Activated CD4-positive, alpha-beta T cell treated with anti-CD3 and anti-CD28 coated beads, Interleukin-2, amount 50 U/mL, for 24 hours (primary cell): Measurements from ENCODE around the gene ADAM23.

Experiments used
- DNase-seq, 2 donors: peaks; one replicate each; pipeline ENCODE4 v3.0.0-alpha.2; 2020; ENCODE audit warnings: low read depth in 1 of 2, low spot score in 1 of 2

The ADAM23 gene

DNA sequence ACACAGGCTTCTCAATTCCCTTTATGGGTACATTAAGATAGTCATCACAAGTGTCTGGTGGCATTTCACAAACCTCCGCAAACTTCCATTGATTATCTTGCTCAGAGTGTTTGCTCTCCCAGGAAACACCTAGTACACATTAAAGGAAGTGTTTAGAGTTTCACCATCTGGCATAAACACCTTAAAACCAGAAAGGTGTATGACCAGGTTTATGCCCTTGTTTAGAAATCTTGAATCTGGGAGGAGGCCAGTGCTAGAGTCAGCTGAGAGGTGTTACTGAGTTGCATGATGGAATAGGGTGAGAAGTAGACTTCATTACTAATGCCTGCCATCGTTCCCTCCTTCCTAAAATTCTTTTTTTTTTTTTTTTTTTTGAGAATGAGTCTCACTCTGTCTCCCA is 120.0 kb downstream of the ADAM23 start:
- no peak for DNase-seq

DNA sequence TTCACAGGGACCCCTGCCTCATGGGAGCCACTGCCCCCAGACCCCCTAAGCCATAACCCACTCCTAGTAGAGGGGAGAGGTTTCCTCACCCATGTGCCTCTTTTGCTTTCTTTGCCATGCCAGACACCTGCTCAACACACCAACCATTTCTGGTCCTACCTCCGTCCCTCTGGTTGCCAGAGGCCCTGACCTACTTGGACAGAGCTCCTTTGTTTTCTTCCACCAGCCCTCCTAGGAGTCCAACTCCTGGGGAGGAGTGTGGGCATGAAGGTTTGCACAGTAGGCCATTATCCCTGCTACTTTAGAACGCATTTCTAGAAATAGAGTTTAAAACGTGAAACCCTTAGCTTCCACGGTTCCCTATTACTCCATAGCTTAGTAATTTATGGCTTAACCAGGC is 122.3 kb downstream of the ADAM23 start:
- DNase-seq, result no peak

DNA sequence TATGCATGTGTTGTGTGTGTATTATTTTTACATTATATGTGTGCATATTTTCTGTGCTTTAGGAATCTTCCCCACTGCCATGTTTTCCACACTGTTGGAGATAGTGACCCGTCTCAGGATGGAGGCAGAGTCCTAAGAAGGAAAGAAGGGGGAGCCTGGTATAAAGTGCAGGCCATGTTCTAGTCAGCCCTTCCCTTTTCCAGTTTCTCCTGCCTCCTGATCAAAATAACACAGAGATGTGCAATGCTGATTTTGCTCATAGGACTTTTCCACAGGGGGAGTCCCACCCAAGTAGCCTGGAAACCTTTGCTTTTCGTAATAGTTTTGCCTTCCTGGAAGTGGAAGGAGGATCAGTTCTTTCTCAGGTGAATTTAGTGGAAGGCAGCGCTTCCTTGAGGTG is 126.1 kb downstream of the ADAM23 start:
- no peak for DNase-seq

GRCh38 chr2:206570199-206570598 is 126.9 kb downstream of the ADAM23 start:
- no peak for DNase-seq

DNA sequence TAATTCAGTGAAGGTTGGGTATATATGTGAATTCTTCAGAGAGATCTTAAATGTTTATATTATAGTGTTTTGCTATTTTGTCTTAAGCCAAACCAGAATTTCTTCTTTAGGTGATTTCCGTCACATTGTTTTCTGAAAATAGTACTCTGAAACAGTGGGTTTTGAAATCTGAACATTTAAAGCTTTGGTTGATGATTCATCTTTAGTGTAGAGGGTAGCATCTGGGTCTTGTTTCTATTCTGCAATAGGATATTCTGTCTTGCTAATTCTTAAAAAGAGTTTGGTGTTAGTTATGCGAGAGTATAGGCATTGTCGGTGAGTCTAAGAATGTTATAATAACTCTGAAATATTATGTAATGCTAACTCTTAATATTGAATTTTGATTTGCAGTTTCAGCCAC is 129.4 kb downstream of the ADAM23 start:
- DNase-seq, result no peak

GRCh38 chr2:206573793-206574192 is 130.5 kb downstream of the ADAM23 start:
- no peak for DNase-seq

- no peak for DNase-seq
Measured at GRCh38 chr2:206584323-206585116, 141.2 kb downstream of the ADAM23 start.

- DNase-seq, result no peak
Measured at GRCh38 chr2:206585335-206585734, 142.0 kb downstream of the ADAM23 start.

DNA sequence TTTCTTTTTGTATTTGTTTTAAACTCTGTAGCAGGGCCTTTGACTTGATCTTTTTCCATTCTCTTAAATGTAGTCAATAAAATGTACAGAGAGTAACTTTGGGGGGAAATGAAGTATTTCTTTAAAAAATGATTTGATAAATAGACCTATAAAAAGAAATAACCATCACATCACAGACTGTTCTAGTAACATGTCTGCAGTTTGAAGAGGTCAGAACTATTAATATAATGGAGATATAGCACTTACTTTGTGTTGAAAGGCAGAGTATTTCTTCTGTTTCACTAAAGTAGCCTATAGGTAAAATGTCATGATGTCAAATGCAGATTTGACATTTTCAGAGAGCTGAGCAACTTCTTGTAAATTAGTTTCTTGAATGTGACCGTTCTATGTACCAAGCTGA is 143.3 kb downstream of the ADAM23 start:
- DNase-seq, result no peak

DNA sequence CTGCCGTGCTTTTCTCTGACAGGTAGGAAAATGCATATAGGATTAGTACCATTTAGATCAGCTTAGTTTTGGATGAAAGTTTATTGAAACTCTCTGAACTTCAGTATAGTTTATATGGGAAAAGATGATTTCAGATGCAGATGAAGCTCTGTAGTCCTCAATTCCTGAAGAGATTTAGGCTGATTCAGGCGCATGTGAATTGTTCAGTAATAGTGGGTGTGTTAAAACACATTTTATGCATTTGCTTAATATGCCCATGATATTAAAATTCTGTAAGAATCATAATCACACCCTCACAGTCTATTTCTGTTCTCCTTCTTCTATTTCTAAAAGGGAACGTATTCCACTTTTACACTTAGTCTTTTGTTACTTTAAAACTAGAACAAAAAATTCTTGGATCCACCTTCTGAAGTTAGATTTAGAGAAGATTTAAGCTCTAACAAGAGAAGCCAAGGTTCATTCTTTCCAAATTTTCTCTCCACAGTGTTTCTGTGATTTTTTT is 154.4 kb downstream of the ADAM23 start:
- DNase-seq, result no peak

DNA sequence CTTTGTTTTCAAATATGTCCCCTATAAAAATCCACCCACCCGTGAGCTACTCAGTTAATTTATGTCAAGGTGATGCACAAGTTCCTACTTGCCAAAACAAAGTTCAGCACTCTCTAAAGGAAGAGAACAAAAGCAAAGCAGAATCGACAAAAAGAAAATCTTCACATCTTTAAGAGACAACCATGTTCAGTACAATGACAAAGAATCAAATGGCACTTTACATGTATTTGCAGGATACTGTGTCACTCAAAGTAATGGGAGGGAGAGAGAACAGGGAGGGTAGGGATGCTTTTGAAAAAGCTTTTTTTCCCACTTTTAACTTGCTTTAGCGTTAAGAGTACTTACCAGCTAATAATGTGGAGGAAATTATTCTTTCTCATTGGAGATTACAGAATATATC is 159.9 kb downstream of the ADAM23 start:
- DNase-seq, result no peak

GRCh38 chr2:206610451-206610850 is 167.1 kb downstream of the ADAM23 start:
- no peak for DNase-seq

DNA sequence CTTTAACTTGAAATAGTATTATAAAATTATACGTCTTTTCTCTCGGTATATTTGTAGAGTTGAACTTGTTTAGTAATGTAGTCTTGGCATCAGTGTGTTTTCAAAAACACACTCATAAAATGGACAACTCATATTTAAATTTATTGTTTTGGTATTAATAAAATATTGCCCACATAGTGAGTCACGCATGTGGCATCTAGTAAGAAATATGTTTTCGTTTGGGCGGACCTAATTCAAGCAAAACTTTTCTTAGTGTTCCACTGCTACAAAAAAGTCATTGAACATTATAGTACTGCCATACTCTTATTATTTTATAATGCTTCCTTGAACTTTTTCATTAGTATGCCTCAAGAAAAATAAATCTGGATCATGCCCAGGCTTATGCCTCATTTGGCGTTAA is 167.9 kb downstream of the ADAM23 start:
- no peak for DNase-seq

- DNase-seq, result no peak
Measured at GRCh38 chr2:206611736-206612135, 168.4 kb downstream of the ADAM23 start.

DNA sequence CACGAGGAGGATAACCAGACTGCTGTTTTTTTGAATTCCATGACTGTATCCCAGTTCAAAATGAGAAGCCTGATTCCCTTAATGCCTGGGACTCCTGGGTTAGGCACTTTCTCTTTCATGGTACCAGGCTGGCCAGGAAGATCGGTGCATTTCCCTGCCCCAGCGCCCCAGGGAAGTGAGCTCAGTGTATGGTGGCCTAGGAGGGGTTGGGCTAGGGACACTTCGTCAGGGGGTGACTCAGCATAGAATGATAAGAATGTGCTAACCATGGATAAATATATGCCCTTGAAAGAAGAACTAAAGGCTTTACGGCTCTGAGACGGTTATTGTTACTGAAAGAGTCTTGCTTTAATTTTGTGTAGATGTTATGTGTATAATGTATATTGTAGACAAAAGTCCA is 171.5 kb downstream of the ADAM23 start:
- DNase-seq, result no peak

DNA sequence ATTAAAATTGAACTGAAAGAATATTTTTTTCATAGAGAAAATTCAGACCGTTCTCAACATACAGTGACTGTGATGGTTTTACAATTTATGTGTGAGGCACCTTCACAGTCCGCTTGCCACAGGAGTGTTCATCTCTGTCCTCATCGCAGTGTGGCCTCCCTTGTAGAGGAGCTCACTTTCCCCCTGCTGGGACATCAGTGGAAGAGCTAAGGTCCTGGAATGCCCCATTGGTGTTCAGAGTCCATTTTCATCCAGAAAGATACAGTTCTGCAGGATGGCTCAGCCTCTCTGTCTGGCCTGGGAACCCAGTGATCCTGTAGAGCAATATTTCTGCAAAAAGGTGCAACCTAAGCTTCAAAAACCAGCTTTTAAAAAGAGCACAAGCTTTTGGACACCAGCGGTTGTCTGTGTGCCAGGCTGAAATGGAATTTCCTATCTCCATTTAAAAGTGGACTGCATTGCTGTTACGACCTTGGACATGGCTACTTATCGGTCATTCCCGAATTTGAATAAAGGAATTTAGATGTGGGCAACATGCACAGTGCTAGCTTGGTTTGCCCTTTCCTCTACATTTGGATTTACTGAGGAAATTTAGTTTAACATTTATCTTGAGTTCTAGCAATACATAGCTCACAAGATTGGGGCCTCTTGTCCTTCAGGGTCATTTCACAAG is 172.2 kb downstream of the ADAM23 start:
- no peak for DNase-seq

GRCh38 chr2:206616151-206616550 is 172.8 kb downstream of the ADAM23 start:
- DNase-seq, result no peak

DNA sequence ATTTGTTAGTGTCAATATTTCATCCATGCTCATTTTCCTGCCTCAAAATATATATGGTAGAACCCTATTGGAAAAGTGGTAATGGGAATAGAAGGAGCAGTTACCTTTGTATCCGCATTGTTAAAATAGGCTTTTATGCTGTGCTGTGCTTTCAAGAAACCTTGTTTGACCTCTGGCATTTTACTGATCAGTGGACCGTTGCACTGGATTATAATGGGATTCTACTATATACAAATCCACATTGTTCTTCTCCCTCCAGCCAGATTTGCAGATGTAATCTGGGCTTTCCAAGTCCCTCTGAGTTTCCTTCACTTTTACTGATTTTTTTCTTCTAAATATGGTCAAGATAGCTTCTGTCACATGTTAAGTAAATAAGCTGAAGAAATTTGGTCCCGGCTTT is 175.7 kb downstream of the ADAM23 start:
- DNase-seq, result no peak

DNA sequence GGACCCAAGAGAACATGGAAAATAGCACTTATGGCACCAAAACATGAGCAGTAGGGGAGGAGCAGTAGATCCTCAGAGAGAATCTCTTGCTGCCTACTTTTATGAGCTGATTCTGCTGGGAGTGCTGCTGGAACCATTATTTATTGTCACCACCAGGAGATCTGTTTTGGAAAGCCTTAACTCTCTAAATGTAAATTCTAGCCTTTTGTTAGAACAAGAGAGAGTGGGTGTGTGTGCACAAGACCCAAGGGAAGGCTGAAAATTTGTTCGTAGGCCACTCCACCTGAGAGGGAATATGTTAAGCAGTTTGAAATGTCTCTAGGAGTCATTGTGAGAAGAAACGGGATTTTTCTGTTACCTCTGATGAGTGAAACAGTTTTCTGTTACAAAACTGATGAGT is 182.8 kb downstream of the ADAM23 start:
- DNase-seq, result no peak

GRCh38 chr2:206627632-206628031 is 184.3 kb downstream of the ADAM23 start:
- DNase-seq, result no peak

DNA sequence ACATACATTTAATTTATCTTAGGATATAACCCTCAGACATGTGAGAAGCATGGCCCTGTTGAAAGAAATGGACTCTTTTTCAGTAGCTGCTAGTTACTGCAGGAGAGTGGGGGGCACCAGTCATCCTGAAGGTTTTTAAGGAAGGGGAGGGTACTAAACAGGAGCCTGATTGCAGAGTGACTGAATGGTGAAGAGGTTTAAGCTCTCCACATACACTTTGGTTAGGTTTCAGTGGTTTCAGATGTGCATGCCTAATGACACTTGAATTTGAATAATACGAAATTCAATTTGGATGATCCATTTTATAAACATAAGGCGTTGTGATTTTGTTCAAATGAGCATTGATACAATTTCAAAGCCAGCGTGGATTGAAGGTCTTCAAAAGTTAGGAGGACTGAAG is 188.0 kb downstream of the ADAM23 start:
- no peak for DNase-seq

DNA sequence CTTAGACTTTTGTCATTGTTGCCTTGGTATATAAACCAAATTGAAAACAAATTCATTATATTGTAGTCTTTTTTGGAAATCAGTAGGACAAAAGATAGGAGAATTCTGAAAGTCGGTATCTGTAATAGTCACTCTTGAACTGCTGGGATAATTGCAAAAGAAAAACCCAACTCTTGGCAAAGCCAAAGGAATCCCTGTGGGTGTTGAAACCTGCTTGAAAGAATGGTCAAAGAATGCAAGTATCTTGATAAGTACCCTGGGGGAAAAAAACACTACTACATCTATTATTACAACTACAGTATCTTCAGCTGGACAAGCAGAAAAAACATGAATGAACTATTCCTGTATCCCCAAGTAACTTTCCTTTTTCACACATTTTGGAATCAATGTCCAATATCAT is 191.7 kb downstream of the ADAM23 start:
- no peak for DNase-seq

- no peak for DNase-seq
Measured at GRCh38 chr2:206639636-206640035, 196.3 kb downstream of the ADAM23 start.
